HepG2 (cell line): ENCODE measurements around the gene CEP43. TPM values are rescaled to one million over a fixed set of nuclear protein-coding genes. Genes with fewer than 3 reads are reported as not detected.
A peak's percentile ranks its signal among the peaks of the same experiment; 100 is the strongest.

Experiments
- AHR ChIP-seq: IDR thresholded peaks from 2 replicates; pipeline ENCODE4 v1.6.1; 2018; ENCODE audit warnings: missing genetic modification reagents, missing compliant biosample characterization
- GFI1 ChIP-seq: sonication (generic); formaldehyde crosslinking; IDR thresholded peaks from 2 replicates; pipeline ENCODE4 v1.5.0; 2020; ENCODE audit warnings: missing genetic modification reagents, mild to moderate bottlenecking, borderline replicate concordance
- HNF4A ChIP-seq: sonication (generic); formaldehyde crosslinking; IDR thresholded peaks from 2 replicates; pipeline ENCODE4 v1.4.0; 2020; ENCODE audit warnings: missing genetic modification reagents
- ISL2 ChIP-seq: sonication (generic); formaldehyde crosslinking; IDR thresholded peaks from 2 replicates; pipeline ENCODE4 v1.5.0; 2020; ENCODE audit warnings: missing genetic modification reagents
- JDP2 ChIP-seq: sonication (generic); formaldehyde crosslinking; IDR thresholded peaks from 2 replicates; pipeline ENCODE4 v1.8.1; 2022; ENCODE audit warnings: missing genetic modification reagents, borderline replicate concordance
- KDM5A ChIP-seq: fragments of 200-600 bp; sonication (generic); IDR thresholded peaks from 2 replicates; pipeline ENCODE4 v1.7.0; 2018; ENCODE audit warnings: antibody characterized with exemption, mild to moderate bottlenecking, low read length, borderline replicate concordance
- MYC ChIP-seq: sonication (generic); formaldehyde crosslinking; IDR thresholded peaks from 2 replicates; pipeline ENCODE4 v1.9.0; 2021; ENCODE audit warnings: missing genetic modification reagents, borderline replicate concordance
- NFKB2 ChIP-seq: sonication (generic); formaldehyde crosslinking; IDR thresholded peaks from 2 replicates; pipeline ENCODE4 v1.4.0; 2020; ENCODE audit warnings: missing genetic modification reagents, borderline replicate concordance
- NR2C2 ChIP-seq: sonication (generic); formaldehyde crosslinking; IDR thresholded peaks from 2 replicates; pipeline ENCODE4 v1.4.0; 2020; ENCODE audit warnings: missing genetic modification reagents, mild to moderate bottlenecking, moderate library complexity, borderline replicate concordance
- POLR2AphosphoS5 ChIP-seq: IDR thresholded peaks from 2 replicates; pipeline ENCODE4 v1.6.1; 2012; ENCODE audit warnings: low read depth, low read length
- PRDM10 ChIP-seq: sonication (generic); formaldehyde crosslinking; IDR thresholded peaks from 2 replicates; pipeline ENCODE4 v1.4.0; 2020; ENCODE audit warnings: low read depth, missing genetic modification reagents
- SMC3 ChIP-seq: IDR thresholded peaks from 2 replicates; pipeline ENCODE4 v1.6.1; 2011; ENCODE audit warnings: low read length, improper control_type of control experiment
- TBX2 ChIP-seq: sonication (generic); formaldehyde crosslinking; IDR thresholded peaks from 2 replicates; pipeline ENCODE4 v1.5.0; 2020; ENCODE audit warnings: missing genetic modification reagents, mild to moderate bottlenecking, borderline replicate concordance
- ZGPAT ChIP-seq: IDR thresholded peaks from 2 replicates; pipeline ENCODE4 v1.6.1; 2016; ENCODE audit warnings: mild to moderate bottlenecking
- ZNF34 ChIP-seq: sonication (generic); formaldehyde crosslinking; IDR thresholded peaks from 2 replicates; pipeline ENCODE4 v1.4.0; 2020; ENCODE audit warnings: mild to moderate bottlenecking, missing genetic modification reagents, borderline replicate concordance
- ZNF546 ChIP-seq: sonication (generic); formaldehyde crosslinking; conservative IDR thresholded peaks from 2 replicates; pipeline ENCODE4 v1.8.1; 2023; ENCODE audit warnings: mild to moderate bottlenecking, missing genetic modification reagents
- ZNF629 ChIP-seq: sonication (generic); formaldehyde crosslinking; conservative IDR thresholded peaks from 2 replicates; pipeline ENCODE4 v1.5.0; 2020; ENCODE audit warnings: missing genetic modification reagents
- ZNF784 ChIP-seq: sonication (generic); formaldehyde crosslinking; IDR thresholded peaks from 2 replicates; pipeline ENCODE4 v1.5.1; 2020; ENCODE audit warnings: missing genetic modification reagents, mild to moderate bottlenecking, borderline replicate concordance
- ZSCAN22 ChIP-seq: sonication (generic); formaldehyde crosslinking; IDR thresholded peaks from 2 replicates; pipeline ENCODE4 v1.4.0; 2020; ENCODE audit warnings: mild to moderate bottlenecking, missing genetic modification reagents
- polyA plus RNA-seq, 8 experiments: library from polyadenylated mRNA; depleted of rRNA in 3 of 8; stranded (reverse) in 7 of 8; unstranded in 1 of 8; fragments of >200 nt; fragmentation: Illumina TruSeq in 4 of 8; extraction: Trizol in 4 of 8; gene quantifications; 2 replicates each; pipeline versions ENCODE4 v1.2.1 to v1.2.3, GENCODE V29; 2011 to 2016; ENCODE audit warnings: low read depth in 4 of 8, missing spikeins in 1 of 8, mixed read lengths in 1 of 8; ENCODE audit not compliant: insufficient read depth in 1 of 8
- total RNA-seq, 5 experiments: library from RNA; depleted of rRNA; stranded (reverse); fragments of >200 nt; fragmentation: Illumina TruSeq; extraction: Trizol; gene quantifications; 2 replicates each; pipeline ENCODE4 v1.2.3, GENCODE V29; 2016; ENCODE audit warnings: low read depth in 1 of 5

CEP43 gene
- total and polyA plus RNA-seq, 2 of the 13 experiments (the other 11 are each of a cell fraction or from before 2014, with no cell fraction given) = 29.3 to 73.9 TPM

- TF ChIP-seq ZGPAT (CRISPR knock-in tag) = no peak
- TF ChIP-seq ZNF784 (CRISPR knock-in tag) = no peak
- no peak for TF ChIP-seq PRDM10 (CRISPR knock-in tag)
- peak; percentile 33; the same call in 1 of the 2 replicates for TF ChIP-seq MYC (CRISPR knock-in tag)
- peak; percentile 25; the same call in 1 of the 2 replicates for TF ChIP-seq ZNF629
- TF ChIP-seq ISL2 (CRISPR knock-in tag) = no peak; the same call in 1 of the 2 replicates
- no peak for TF ChIP-seq ZSCAN22
- TF ChIP-seq NFKB2 (CRISPR knock-in tag) = no peak
- no peak; the same call in 1 of the 2 replicates for TF ChIP-seq NR2C2
- TF ChIP-seq AHR (CRISPR knock-in tag) = no peak
- peak; percentile 40; the same call in 1 of the 2 replicates for TF ChIP-seq POLR2AphosphoS5
- peak; percentile 83 for TF ChIP-seq HNF4A (CRISPR knock-in tag)
- no peak for TF ChIP-seq ZNF34
- TF ChIP-seq ZNF546 (CRISPR knock-in tag) = no peak
- peak; percentile 60; the same call in 1 of the 2 replicates for TF ChIP-seq KDM5A
- no peak for TF ChIP-seq TBX2 (CRISPR knock-in tag)
- no peak for TF ChIP-seq SMC3
- no peak for TF ChIP-seq GFI1
- no peak for TF ChIP-seq JDP2 (CRISPR knock-in tag)
- TF ChIP-seq, all 625 proteins: peak for 29
Observed at GRCh38 chr6:166999884-167000253, 672 bp downstream of the CEP43 start (continued).
